GM21367 (cell line): ENCODE data around the gene SPINK2.

Source experiments
- ATAC-seq: cut with Tn5 transposase; IDR thresholded peaks from one replicate; pipeline ENCODE4 v1.9.1; 2021; ENCODE audit not compliant: unreplicated experiment

Gene SPINK2

GRCh38 chr4:56799824-56800756, 21.4 kb downstream of the SPINK2 start:
- peak; percentile 91 for ATAC-seq

DNA sequence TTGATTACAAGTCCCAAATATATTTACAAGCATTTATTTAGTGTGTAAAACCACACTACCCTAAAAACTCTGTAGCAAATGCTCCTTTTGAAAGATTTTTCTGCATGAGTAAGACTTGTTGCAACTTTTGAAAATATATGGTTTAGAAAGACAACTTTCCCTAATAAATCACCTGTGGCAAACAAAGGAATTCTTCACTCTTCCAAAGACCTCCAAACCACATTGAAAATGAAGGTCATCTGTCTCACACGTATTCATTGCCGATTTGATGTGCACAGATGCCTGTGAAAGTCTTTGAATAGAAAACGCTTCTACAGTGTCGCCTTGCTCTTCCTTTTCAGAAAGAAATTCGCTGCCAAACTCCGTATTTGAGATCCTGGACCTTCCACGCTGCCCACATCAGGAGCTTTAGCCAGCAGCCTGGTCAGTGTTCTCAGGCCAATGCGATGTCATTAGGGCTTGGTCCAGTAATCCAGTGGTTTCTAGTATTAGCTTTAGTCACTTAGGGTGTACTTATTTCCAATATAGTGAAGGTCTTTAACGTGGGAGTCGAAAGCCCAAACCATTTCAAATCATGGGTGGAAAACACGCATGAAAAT, 22.2 kb downstream of the SPINK2 start:
- ATAC-seq: no peak

GRCh38 chr4:56796211-56796610, 25.3 kb downstream of the SPINK2 start:
- no peak for ATAC-seq

- no peak for ATAC-seq
Observed at GRCh38 chr4:56791316-56791715, 30.2 kb downstream of the SPINK2 start.

- ATAC-seq: no peak
Observed at GRCh38 chr4:56790691-56791091, 30.8 kb downstream of the SPINK2 start.

GRCh38 chr4:56788081-56788480, 33.4 kb downstream of the SPINK2 start:
- no peak for ATAC-seq

GRCh38 chr4:56787380-56787779, 34.1 kb downstream of the SPINK2 start:
- no peak for ATAC-seq

- ATAC-seq: no peak
Observed at GRCh38 chr4:56786955-56787354, 34.5 kb downstream of the SPINK2 start.

GRCh38 chr4:56783986-56784385, 37.5 kb downstream of the SPINK2 start:
- no peak for ATAC-seq

DNA sequence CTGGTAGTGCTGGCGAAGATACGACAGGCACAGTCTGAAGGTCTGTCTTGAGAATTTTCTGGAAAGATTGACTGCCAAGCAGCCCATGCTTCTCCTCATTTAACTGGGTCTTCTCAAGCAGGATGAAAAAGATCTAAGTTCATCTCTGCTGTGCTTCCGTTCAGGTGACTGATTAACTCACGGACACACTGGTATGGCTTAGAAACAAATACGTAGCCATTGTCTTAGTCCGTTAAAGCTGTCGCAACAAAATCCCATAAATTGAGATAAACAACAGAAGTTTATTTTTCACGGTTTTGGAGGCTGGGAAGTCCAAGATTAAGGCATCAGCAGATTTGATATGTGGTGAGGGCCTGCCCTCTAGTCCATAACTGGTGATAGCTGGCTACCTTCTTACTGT, 39.5 kb downstream of the SPINK2 start:
- no peak for ATAC-seq

DNA sequence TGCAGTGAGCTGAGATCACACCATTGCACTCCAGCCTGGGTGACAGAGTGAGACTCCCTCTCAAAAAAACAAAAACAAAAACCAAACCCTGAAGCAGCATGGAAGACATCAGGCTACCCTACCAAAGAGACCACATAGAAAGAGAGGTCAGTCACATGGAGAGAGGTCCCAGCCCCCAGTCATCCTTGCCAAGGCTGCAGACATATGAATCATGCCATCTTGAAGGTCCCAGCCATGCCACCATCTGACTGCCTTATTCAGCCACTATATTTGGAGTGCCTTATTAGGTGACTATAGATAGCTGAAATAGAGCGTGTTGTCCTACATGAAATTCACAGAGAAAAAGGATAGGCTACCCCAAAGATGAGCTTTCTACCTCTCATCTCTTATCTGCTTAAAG, 48.2 kb downstream of the SPINK2 start:
- ATAC-seq: no peak

DNA sequence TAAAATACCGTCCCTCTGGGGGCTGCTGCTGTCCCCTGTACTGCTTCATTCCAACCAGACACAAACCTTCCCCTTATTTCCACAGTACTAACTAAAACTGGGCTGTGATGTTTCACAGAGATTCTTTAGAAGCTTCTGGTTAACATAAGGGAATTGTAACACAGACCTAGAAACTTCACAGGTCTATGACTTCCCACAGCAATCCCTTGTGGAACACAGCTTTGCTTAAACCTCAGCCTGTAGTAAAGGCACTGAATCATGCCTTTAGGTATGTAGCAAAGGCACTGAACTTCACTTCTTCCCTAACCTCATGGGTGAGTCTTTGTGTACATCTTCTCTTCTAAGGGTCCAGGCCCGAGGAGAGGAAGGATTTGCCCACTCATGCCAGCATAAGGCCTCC, 49.4 kb downstream of the SPINK2 start:
- no peak for ATAC-seq

- ATAC-seq: no peak
Observed at GRCh38 chr4:56768763-56769162, 52.7 kb downstream of the SPINK2 start.

- no peak for ATAC-seq
Observed at GRCh38 chr4:56768316-56768715, 53.2 kb downstream of the SPINK2 start.

GRCh38 chr4:56767567-56767966, 53.9 kb downstream of the SPINK2 start:
- ATAC-seq: no peak

GRCh38 chr4:56764775-56765174, 56.7 kb downstream of the SPINK2 start:
- ATAC-seq: no peak

GRCh38 chr4:56764223-56764622, 57.3 kb downstream of the SPINK2 start:
- no peak for ATAC-seq

GRCh38 chr4:56762484-56763250, 58.8 kb downstream of the SPINK2 start:
- ATAC-seq: no peak

DNA sequence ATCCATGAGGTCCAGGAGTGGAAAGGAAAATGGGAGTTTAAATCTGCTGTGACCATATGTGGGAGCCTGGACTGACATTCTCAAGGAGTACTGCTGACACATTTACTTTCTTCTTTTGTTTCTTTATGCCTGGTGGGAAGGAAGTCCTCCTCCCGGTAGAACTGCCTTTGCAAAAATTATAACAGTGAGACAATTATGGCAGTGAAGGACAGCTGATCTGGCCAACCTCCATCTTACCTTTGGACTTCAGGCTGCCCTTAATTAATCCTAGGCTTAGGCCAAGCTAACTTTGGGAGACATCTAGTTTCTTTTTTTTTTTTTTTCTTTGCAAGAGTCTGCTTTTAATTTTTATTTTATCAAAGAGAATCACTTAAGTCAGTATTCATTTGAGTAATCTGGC, 61.3 kb downstream of the SPINK2 start:
- no peak for ATAC-seq
